ENCODE data around the gene CMKLR1. TPM values are rescaled to one million over a fixed set of nuclear protein-coding genes. Genes with fewer than 3 reads are reported as not detected.

CMKLR1 gene
- total and polyA plus RNA-seq, 7 experiments from 2014 or later = 0.06 to 8.8 (median 2.0) TPM; not detected in 2

Other genes with a start within 250 kb of the CMKLR1 start
- gene WSCD2, start 210.0 kb downstream of the CMKLR1 start, total RNA-seq = not detected
- not detected for gene WSCD2, start 210.0 kb downstream of the CMKLR1 start, polyA plus RNA-seq
- 1 to 10 TPM; 2.8 to 9.7 (median 6.9) TPM for gene FICD, start 176.0 kb upstream of the CMKLR1 start, total RNA-seq
- 1 to 10 TPM; 1.6 to 2.7 TPM for gene FICD, start 176.0 kb upstream of the CMKLR1 start, polyA plus RNA-seq
- 10 to 100 TPM; 80.0 to 99.3 (median 87.6) TPM for gene SART3, start 221.9 kb upstream of the CMKLR1 start, total RNA-seq
- 10 to 100 TPM; 34.3 to 49.2 TPM for gene SART3, start 221.9 kb upstream of the CMKLR1 start, polyA plus RNA-seq
- gene ISCU, start 223.3 kb upstream of the CMKLR1 start, total RNA-seq = 100 to 1,000 TPM in 4 of 5 experiments, 10 to 100 TPM in 1; 51.7 to 212 (median 191) TPM
- 100 to 1,000 TPM; 325 to 401 TPM for gene ISCU, start 223.3 kb upstream of the CMKLR1 start, polyA plus RNA-seq

Measured in naive thymus-derived CD4-positive, alpha-beta T cell (primary cell).